HG03571 (cell line): ENCODE data around the gene BMAL1.
A peak's percentile ranks its signal among the peaks of the same experiment; 100 is the strongest.

Experiments
- ATAC-seq: cut with Tn5 transposase; IDR thresholded peaks from one replicate; pipeline ENCODE4 v1.9.1; 2021; ENCODE audit not compliant: unreplicated experiment

Gene BMAL1

DNA sequence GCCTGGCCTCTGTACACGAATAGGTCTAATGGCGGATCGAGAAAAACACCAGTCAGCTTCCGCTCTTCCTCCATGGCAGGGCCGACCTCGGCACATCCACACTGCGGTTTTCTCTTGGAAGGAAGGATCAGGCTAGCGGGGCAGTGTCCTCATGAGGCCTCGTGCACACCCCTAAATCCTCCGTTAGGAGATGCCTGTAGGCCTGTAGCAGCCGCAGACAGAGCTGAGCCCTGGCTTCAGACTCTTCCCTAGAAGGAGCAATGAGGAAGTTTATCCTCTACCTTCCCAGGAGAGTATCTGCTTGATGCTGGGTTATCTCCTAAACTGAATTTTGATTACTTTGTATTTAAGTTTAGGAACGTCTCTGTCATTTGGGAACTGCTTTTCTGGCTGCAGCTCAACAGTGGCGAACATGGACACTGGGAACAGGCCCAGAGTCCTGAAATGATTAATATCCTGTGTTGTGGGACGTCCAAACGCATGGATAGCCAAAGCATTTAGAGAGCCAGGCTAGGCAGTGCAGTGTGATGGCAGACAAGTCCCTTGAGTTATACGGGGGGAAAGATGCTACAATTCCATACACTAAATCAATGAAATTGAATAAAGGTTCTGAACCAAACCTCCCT is 16.5 kb upstream of the BMAL1 start:
- no peak for ATAC-seq

DNA sequence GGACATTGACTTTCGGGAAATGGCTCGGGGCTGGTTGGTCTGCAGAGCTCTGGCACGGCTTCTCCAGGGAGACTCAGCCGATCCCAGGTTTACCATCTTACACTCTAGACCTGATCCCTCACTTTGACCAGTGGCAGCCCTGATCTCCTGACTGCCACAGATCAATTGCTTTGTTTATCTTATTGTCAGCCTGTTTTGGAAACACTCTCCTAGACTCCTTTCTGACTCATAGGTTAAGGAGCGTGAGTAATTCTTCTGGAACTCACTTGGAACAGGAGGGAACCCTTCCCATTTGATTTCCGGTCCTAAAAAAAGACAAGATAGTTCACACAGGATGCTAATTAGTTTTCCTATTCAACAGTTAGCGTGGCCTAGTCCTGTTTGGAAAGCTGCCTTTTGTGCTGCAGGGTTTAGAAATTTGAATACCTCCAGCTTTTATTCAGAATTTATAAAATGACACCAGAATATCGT is 16.0 kb upstream of the BMAL1 start:
- no peak for ATAC-seq

DNA sequence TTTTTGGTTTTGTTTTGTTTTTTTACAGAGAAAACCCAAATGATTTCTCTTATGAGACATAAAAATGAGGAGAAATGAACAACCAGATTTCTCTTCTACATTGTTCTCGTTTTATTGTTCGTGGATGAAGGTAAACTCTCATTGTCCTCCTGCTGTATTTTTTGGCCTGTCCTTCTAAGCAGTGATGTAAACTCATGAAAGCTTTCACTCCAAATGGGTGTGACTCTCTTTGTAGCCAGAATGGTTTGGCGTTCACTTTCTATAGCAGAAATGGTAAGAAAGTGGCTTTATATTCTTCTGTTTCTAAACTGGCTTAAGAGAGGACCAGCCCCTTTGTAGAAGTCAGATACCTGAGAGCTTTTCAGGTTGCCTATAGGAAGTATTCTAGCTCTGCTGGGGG is 15.5 kb upstream of the BMAL1 start:
- no peak for ATAC-seq

DNA sequence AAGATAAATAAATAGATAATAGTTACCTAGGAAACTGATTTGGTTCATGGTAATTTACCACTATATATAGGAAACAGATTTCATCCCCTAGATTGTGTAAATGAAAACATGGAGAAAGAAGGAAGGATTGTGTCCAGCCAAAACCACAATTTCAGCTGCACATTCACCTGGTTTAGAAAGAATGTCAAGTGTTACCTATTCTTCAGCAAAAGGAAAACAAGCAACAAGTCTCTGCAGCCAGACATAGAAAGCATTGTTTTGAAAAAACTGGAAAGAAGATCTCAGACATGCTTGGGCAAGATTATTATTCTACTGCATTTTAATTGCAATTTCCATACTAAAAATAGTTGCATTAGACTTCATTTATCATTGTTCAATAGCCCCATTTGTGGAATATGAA is 8.8 kb upstream of the BMAL1 start:
- no peak for ATAC-seq

DNA sequence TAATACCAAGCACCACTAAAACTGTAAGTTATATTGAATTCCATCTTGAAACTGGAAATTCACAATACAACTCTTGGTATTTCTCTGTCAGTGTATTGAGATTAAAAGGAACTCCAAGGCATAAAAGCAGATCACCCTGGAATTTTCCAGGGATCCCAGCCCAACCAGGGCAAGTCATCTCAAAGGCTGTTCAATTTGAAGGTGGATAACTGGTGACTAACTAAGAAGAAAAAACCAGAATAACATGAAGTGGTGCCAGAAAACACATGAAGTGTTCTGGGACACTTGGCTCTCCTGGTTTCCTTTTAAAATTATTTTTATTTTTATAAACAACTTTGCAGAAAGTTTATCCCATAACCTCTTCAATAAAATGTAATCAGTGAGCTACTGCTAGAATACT is 7.8 kb upstream of the BMAL1 start:
- no peak for ATAC-seq

DNA sequence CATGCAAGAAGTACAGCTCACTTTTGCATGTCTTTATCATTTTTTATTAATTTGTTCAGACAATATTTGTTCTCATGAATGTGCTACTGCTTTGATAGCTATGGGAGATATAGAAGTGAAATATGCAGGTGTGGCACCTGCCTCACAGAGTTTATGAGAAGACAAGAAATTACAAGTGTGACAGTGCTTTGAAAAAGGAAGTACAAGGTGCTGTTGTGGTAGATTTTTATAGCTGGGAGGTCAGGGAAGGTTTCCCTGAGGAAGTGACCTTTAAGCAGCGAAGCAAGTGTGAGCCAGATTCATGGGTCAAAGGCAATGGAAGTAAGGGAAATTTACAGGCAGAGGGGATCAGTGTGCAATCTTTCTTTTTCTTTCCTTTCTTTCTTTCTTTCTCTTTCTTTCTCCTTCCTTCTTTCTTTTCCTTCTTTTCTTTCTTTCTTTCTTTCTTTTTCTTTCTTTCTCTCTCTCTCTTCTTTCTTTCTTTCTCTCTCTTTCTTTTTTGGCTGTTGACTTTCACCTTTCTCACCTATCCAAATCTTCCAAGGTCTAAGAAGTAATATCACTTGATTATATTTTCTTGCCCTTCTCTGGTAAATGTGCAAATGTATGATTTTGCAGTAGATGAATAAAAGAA is 6.4 kb upstream of the BMAL1 start:
- no peak for ATAC-seq

DNA sequence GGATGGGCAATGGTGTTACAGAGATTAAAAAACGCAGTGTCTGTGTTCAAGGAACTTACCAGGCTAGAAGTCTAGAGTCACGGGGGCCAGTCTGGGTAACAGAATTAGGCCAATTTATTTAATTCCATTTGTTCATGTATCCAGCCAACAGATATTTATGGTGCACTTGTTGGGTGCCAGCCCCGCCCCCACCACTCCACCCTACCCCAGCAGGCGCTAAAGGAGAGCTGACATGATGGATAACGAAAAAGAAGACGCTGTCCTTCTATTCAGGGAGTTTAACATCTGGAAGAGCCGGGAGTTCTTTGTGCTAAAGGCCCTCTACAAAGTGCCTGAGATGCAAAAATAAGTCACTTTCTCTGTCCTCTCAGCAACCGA is 1.1 kb upstream of the BMAL1 start:
- ATAC-seq: no peak

DNA sequence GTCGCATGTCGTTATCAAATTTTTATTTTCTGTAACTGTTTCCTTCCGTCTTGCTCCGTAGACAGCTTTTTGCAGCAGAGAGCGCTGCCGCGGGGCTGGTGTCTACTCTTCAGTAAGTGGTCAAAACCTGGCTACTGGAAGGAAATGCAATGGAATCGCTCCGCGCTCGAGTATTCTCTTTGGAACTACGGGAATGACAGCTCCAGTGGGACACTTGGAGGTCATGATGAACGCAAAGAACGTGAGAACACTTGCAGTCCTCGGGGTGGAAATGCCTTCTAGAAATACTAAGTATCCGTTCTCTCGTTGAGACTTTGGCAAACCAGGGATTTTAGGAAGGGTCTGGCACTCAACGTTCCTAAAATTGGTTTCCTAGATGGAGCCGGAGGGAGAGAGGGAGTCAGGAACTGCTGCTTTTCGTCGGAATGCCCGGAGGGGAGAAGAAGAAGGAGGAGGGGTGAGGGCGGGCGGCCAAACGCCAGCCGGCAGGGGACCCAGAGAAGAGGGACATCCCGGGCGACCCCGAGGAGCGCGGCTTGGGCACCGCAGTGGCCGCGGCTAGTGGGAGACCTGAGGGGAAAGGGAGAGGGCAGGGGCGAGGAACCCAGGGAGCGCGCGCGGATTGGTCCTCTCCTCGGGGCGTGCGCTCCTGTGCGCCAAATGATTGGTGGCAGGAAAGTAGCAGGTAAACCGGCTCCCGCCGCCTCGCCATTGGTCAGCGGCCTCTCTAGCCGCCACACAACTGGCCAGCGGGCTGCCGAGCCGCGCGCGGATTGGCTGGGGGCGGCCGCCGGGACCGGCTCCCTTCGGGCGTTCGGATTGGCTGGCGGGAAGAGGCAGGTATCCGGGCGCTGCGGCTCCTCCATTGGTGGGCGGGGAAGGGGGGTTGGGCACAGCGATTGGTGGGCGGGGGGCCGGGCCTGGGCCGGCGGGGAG is 490 bp upstream of the BMAL1 start:
- peak; percentile 87 for ATAC-seq

DNA sequence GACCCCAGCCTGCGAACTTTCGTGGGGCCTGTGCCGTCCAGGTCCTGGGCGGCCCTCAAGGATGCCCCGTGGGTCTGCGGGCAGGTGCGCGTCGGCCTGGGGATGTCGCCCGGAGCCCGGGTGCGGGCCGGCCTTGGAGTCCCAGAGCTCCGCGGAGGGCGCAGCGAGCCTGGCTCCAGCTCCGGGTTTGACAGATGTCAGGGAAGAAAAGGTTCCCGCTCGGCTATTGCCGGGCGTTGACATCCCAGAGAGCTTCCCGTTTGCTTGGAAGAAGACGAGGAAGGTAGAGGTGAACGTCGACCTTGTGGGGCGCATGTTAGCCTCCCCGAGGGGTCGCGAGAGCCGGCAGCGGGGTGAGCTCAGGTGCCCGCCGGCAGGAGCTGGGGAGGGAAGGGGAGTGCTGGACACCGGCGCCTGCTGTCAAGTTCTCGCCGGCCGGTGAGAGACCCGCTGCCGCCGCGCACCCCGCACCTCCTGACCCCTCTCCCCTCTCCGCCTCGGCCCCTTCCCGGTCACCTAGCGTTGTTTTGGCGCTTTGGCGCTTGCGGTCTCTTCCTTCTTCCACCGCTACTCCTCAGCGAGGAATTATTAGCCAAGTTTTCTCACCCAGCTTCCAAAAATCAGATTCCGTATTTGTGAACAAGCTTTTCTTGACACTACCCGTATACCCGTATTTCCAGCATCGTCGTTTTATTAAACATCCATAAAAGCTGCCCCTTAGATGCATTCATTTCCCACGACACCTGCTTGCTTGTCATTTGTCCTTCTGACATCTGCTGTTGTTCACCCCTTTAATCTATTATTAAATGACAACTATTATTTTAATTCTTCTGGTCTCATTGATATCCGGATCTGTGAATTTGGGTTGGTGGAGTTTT is 1.3 kb downstream of the BMAL1 start:
- no peak for ATAC-seq

DNA sequence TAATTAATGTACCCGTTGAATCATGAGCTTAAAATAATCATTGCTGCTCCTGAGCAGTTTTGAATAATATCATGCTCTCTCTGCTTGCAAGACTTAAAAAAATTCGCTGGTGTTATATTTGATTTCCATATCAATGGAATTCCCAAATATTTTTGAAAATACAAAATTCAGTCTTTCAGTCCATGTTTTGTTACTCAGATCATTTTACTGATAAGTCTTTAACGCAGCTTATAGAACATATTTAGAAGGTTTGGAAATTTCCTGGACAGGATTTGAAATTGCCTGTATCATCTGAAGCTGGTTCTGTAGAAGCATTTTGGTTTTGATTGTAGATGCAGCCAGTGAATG is 1.9 kb downstream of the BMAL1 start:
- ATAC-seq: no peak

DNA sequence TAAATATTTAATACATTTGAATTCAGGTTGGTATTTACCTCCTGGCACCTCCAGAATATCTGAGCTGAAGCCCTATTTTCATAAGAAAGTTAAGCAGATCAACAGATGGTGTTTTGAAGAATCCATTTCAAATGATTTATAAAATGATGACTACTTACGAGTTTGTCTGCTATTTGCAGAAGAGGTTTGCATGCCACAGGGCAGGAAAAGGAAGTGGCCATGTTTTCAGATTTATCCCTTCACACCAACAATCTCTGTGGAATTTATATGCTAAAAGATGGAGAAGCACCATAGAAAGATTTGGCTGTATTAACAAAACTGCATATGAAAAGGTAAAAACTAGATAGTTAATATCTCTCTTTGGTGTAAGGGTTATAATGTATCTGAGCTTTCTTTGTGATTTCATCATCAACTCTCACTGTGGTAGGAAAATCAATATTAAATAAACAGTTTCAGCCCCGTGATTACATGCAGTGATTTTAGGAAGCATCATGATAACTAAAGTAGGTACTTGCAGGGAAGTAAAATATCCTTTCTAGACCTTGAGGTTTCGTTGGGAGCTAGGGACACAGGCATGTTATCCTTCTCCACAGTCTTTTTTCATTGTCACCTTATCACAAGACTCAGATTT is 2.6 kb downstream of the BMAL1 start:
- no peak for ATAC-seq

DNA sequence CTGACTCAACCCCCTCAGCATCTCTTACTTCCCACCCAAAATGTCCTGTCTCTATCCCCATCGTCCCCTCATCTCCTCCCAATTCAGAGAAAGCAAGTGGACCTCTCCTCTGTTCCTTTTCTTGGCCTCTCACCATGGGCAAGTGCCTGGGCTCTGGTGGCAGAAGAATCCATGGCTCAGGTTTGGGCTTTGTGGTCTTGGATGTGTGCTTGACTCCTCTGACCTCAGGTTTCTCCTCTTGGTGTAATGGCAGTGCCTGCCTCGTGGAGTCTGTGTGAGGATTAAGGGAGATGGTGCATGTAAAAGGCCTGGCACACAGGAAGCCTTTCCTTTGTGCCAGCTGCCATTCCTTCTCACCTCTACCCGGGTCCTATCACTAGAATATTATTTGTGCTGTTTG is 3.2 kb downstream of the BMAL1 start:
- no peak for ATAC-seq

DNA sequence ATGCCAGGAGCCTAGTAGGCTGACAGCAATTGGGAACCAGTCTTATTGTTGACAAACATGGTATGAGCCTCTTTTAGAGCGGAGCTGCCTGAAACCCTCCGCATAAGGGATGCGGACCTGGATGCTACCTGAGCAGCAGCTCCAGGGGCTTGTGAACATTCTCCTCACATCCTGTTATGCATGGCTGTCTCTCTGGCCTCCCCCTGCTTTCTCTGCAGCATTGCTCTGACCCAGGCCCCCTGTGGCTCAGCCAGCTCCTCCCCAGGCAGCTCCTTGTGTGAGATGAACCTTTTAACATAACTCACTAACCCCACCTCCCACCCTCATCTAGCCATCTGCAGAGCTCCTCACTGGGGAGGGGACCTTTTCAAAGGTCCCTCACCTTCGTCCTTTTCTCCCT is 6.0 kb downstream of the BMAL1 start:
- ATAC-seq: no peak

DNA sequence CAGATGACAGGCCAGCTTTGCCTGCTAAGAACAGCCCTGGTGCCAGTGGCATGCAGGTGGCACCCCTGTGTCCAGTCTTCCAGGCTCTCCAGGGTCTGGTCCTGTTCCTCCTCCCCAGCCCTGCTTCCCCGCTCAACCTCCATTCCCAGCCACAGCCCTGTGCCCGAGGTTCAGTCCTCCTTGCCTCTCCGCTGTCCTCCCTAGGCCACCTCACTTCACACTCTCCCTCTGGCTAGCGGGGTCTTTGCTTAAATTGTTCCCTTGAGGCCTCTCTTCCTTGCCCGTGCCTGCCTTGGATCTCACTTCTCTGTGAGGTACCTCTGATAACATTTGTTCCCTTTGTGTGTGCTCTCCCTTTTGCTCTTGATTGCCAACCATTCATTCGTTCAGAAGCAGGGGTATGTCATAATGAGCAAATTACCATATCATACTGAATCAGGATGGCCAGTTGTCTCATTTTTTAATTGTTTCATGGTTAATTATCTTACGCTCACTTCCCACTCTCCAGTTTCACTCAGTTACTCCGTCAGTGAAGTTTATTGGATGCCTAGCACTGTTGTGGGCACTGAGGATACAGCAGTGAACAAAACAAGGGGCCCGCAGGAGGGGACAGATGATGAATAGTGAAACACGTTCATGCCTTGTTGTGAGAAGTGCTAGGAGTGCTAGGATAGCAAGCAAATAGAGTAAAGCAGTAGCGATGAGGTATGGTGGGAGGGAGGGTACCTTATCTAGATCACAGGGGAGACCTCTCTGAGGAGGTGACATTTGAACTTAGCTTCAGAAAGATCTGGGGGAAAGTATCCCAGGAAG is 7.4 kb downstream of the BMAL1 start:
- ATAC-seq: no peak

DNA sequence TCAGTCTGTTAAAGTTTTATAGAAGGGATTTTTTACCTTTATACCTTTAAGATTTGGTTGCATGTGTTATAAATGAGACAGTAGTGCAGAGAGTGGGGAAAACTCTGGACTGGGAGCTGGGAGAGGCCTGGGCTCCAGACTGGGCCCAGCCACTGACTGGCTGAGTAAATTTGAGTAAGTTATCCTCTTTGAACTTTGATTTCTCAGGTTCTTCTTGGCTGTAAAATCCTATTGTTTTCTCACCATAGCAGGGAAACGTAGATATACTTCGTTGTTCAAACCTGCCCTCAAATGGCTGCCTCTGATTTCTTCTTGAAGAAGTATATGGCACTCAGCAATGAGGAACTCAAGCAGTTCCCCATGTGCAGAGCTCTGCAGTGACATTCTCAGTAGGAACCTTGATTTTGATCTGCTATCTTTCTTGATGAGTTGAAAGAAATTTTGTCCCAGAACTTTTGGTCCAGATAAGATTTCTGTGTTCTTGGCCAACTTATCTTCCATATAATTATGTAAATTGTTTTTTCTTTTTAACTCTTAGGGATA is 8.8 kb downstream of the BMAL1 start:
- ATAC-seq: no peak

DNA sequence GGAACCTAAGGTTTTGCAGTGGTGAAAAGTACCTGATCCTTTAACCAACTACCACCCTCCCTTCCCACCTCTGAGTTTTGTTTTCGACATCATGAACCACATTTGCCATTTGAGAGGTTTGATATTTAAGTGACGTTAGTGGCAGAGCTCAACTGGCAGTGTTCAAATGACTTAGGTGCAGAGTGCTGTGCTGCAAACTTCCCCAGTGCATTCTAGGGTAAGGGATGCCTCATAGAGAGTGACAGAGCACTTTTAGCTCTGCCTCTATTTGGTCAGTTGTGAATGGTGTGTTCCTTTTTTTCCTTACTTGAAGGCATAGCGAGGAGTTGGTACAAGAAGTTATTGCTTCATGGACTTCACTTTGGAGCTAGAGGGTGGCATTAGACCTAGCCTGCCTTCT is 9.4 kb downstream of the BMAL1 start:
- ATAC-seq: no peak

DNA sequence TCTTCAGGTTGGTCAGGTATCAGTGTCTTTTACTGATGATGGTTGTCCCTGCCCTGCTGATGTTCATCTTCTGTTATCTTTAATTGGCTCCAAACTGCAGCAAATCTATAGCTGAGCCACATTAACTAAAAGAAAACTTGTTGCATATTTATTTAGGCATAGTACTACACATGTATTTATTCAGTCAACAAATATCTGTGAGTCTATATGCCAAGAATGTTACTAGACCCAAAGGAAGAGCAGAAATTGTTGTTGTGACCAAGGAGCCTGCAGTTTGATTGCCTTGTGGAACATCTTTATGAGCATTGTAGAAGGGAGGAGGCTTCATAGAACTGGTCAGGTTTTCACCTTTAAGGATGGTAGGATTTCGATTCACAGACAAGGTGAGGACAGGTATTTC is 10.1 kb downstream of the BMAL1 start:
- no peak for ATAC-seq

DNA sequence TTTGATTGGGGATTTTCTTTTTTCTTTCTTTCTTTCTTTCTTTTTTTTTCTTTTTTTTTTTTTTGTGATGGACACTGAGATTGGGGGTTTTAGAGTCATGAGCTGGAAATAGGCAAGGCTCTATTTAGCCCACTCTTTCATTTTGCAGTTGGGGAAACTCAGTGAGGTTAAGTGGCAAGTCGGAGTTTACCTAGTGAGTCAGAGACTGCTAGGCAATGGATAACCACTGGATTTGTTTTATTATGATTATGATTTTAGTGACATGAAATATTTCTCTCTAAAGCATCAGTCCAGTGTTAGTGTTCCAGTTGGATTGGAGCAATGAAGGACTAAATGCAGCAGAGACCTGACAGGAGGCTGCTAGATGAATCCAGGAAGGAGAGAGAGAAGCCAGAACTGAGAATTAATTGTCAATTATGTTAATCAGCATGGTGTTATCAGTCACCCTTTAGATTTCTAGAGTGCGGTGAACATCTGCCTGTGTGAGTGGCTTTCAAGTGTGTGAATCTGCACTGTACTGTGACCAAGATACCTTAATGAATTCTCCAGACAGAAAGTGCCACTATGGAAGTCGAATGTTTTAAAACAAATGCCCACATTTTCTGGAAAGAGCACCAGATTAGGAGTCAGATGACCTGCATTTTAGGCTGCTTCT is 10.9 kb downstream of the BMAL1 start:
- ATAC-seq: no peak

DNA sequence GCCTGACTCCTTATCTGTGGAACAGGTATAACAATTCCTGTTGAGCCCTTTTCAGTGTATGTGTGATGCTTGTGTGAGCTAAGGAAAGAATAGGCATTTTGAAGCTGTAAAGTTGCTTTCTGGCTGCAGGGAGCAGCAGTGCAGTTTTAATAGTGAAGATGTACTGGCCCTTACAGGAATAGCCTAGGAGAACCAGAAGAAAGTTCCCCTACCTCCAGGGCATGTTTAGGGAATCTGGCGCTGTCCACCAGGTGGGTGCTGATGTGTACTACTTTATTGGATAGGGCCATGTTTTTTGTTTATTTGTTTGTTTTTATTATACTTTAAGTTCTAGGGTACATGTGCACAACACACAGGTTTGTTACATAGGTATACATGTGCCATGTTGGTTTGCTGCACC is 11.5 kb downstream of the BMAL1 start:
- no peak for ATAC-seq
